Skeletal muscle satellite cell (primary cell): ENCODE measurements around the gene NAV1.

ENCODE experiments used
- H3K27me3 ChIP-seq: 2 replicates; pipeline ENCODE4 v1.7.0; 2013; ENCODE audit warnings: low read length; ENCODE audit not compliant: control insufficient read depth, insufficient read depth
- H3K36me3 ChIP-seq: 2 replicates; pipeline ENCODE4 v1.7.0; 2013; ENCODE audit warnings: mild to moderate bottlenecking, control low read depth, low read length; ENCODE audit not compliant: insufficient read depth
- H3K4me1 ChIP-seq: 2 replicates; pipeline ENCODE4 v1.7.0; 2013; ENCODE audit warnings: low read length; ENCODE audit not compliant: control insufficient read depth, insufficient read depth
- H3K4me2 ChIP-seq: 2 replicates; pipeline ENCODE4 v1.7.0; 2013; ENCODE audit warnings: mild to moderate bottlenecking, low read length
- H3K4me3 ChIP-seq: 2 replicates; pipeline ENCODE4 v1.7.0; 2013; ENCODE audit warnings: low read length
- H3K9ac ChIP-seq: 2 replicates; pipeline ENCODE4 v1.7.0; 2013; ENCODE audit warnings: mild to moderate bottlenecking, low read depth, low read length, moderate library complexity
- H3K9me3 ChIP-seq: replicated peaks from 2 replicates; pipeline ENCODE4 v1.7.0; 2013; ENCODE audit warnings: mild to moderate bottlenecking, control low read depth, low read length

NAV1 gene

GRCh38 chr1:201555593-201555945 lies 16.6 kb downstream of the NAV1 start:
- Histone ChIP-seq H3K4me3 (no peak overlapping the region), H3K36me3 (no peaks in the 10 kb centered on the region), H3K27me3 (no peaks in the 10 kb centered on the region), H3K4me2 (no peak overlapping the region), H3K9ac (no peak overlapping the region), H3K4me1 (peaks cover 79% of the 10 kb centered on the region), H3K9me3 (no peaks in the 10 kb centered on the region)

GRCh38 chr1:201556841-201557571 lies 18.1 kb downstream of the NAV1 start:
- no peak overlapping the region for H3K9ac ChIP-seq
- H3K27me3 ChIP-seq, result no peaks in the 10 kb centered on the region
- H3K9me3 ChIP-seq, result no peaks in the 10 kb centered on the region
- H3K4me3 ChIP-seq, result no peak overlapping the region
- peak overlapping the region; percentile 42 for H3K4me2 ChIP-seq
- H3K36me3 ChIP-seq, result no peaks in the 10 kb centered on the region
- H3K4me1 ChIP-seq, result peaks cover 84% of the 10 kb centered on the region

- no peak overlapping the region for H3K9ac ChIP-seq
- H3K27me3 ChIP-seq, result no peaks in the 10 kb centered on the region
- no peaks in the 10 kb centered on the region for H3K9me3 ChIP-seq
- H3K36me3 ChIP-seq, result no peaks in the 10 kb centered on the region
- no peak overlapping the region for H3K4me3 ChIP-seq
- no peak overlapping the region for H3K4me2 ChIP-seq
- peaks cover 84% of the 10 kb centered on the region for H3K4me1 ChIP-seq
Measured at GRCh38 chr1:201557572-201557958, 18.6 kb downstream of the NAV1 start.

GRCh38 chr1:201559679-201560162 lies 20.8 kb downstream of the NAV1 start:
- Histone ChIP-seq H3K4me3 (no peak overlapping the region), H3K9me3 (no peaks in the 10 kb centered on the region), H3K9ac (peak overlapping the region; percentile 75), H3K4me1 (peaks cover 82% of the 10 kb centered on the region), H3K36me3 (no peaks in the 10 kb centered on the region), H3K4me2 (no peak overlapping the region), H3K27me3 (no peaks in the 10 kb centered on the region)

- H3K9me3 ChIP-seq, result no peaks in the 10 kb centered on the region
- H3K9ac ChIP-seq, result peak overlapping the region; percentile 75
- no peak overlapping the region for H3K4me3 ChIP-seq
- no peaks in the 10 kb centered on the region for H3K36me3 ChIP-seq
- peaks cover 82% of the 10 kb centered on the region for H3K4me1 ChIP-seq
- peak overlapping the region; percentile 78 for H3K4me2 ChIP-seq
- no peaks in the 10 kb centered on the region for H3K27me3 ChIP-seq
Measured at GRCh38 chr1:201560328-201561194, 21.6 kb downstream of the NAV1 start.

GRCh38 chr1:201561195-201561564 lies 22.3 kb downstream of the NAV1 start:
- H3K4me2 ChIP-seq, result peak overlapping the region; percentile 78
- H3K27me3 ChIP-seq, result no peaks in the 10 kb centered on the region
- no peaks in the 10 kb centered on the region for H3K9me3 ChIP-seq
- peaks cover 84% of the 10 kb centered on the region for H3K4me1 ChIP-seq
- H3K36me3 ChIP-seq, result no peaks in the 10 kb centered on the region
- H3K4me3 ChIP-seq, result no peak overlapping the region
- peak overlapping the region; percentile 75 for H3K9ac ChIP-seq

GRCh38 chr1:201561601-201562000 lies 22.7 kb downstream of the NAV1 start:
- Histone ChIP-seq H3K9me3 (no peaks in the 10 kb centered on the region), H3K9ac (peak overlapping the region; percentile 75), H3K4me2 (peak overlapping the region; percentile 78), H3K27me3 (no peaks in the 10 kb centered on the region), H3K36me3 (no peaks in the 10 kb centered on the region), H3K4me1 (peaks cover 84% of the 10 kb centered on the region), H3K4me3 (no peak overlapping the region)

GRCh38 chr1:201562257-201562656 lies 23.3 kb downstream of the NAV1 start:
- Histone ChIP-seq H3K36me3 (peaks cover 3% of the 10 kb centered on the region), H3K4me2 (peak overlapping the region; percentile 78), H3K9ac (peak overlapping the region; percentile 75), H3K4me1 (peaks cover 84% of the 10 kb centered on the region), H3K4me3 (peak overlapping the region; percentile 62), H3K27me3 (no peaks in the 10 kb centered on the region), H3K9me3 (no peaks in the 10 kb centered on the region)

- no peaks in the 10 kb centered on the region for H3K27me3 ChIP-seq
- H3K36me3 ChIP-seq, result peaks cover 7% of the 10 kb centered on the region
- H3K9ac ChIP-seq, result peak overlapping the region; percentile 75
- peak overlapping the region; percentile 62 for H3K4me3 ChIP-seq
- H3K4me1 ChIP-seq, result peaks cover 78% of the 10 kb centered on the region
- H3K9me3 ChIP-seq, result no peaks in the 10 kb centered on the region
- peak overlapping the region; percentile 78 for H3K4me2 ChIP-seq
Measured at GRCh38 chr1:201562659-201563405, 23.9 kb downstream of the NAV1 start.

GRCh38 chr1:201563406-201563780 lies 24.5 kb downstream of the NAV1 start:
- peak overlapping the region; percentile 62 for H3K4me3 ChIP-seq
- peaks cover 9% of the 10 kb centered on the region for H3K36me3 ChIP-seq
- no peaks in the 10 kb centered on the region for H3K9me3 ChIP-seq
- H3K4me1 ChIP-seq, result peaks cover 78% of the 10 kb centered on the region
- no peaks in the 10 kb centered on the region for H3K27me3 ChIP-seq
- peak overlapping the region; percentile 75 for H3K9ac ChIP-seq
- H3K4me2 ChIP-seq, result peak overlapping the region; percentile 78

GRCh38 chr1:201563941-201564340 lies 25.0 kb downstream of the NAV1 start:
- Histone ChIP-seq H3K4me2 (peak overlapping the region; percentile 78), H3K9ac (peak overlapping the region; percentile 75), H3K36me3 (peaks cover 9% of the 10 kb centered on the region), H3K4me3 (peak overlapping the region; percentile 62), H3K27me3 (no peaks in the 10 kb centered on the region), H3K4me1 (peaks cover 78% of the 10 kb centered on the region), H3K9me3 (no peaks in the 10 kb centered on the region)
